Endometrial microvascular endothelial cells (primary cell): ENCODE measurements around the gene STK17A. TPM values are rescaled to one million over a fixed set of nuclear protein-coding genes. Genes with fewer than 3 reads are reported as not detected.
"Not testable (repeated sequence)": the region's sequence is repeated elsewhere in the genome, so short reads cannot be mapped to it uniquely, and the experiment has no call there.

Experiments
- in situ Hi-C: cut with HindIII; loops from 2 replicates; pipeline ENCODE4 v1.10.0; 2017; ENCODE audit warnings: low sequenced_read_pairs, low pct_unique_long_range_greater_than_20kb; ENCODE audit errors: inconsistent ontology term
- total RNA-seq: library from RNA; depleted of rRNA; stranded (reverse); fragments of >200 nt; gene quantifications from one replicate; pipeline ENCODE4 v1.2.3, GENCODE V29; 2015; ENCODE audit errors: inconsistent ontology term

The STK17A gene
- total RNA-seq, 1 donor from 2014 or later, result 56.6 TPM

DNA sequence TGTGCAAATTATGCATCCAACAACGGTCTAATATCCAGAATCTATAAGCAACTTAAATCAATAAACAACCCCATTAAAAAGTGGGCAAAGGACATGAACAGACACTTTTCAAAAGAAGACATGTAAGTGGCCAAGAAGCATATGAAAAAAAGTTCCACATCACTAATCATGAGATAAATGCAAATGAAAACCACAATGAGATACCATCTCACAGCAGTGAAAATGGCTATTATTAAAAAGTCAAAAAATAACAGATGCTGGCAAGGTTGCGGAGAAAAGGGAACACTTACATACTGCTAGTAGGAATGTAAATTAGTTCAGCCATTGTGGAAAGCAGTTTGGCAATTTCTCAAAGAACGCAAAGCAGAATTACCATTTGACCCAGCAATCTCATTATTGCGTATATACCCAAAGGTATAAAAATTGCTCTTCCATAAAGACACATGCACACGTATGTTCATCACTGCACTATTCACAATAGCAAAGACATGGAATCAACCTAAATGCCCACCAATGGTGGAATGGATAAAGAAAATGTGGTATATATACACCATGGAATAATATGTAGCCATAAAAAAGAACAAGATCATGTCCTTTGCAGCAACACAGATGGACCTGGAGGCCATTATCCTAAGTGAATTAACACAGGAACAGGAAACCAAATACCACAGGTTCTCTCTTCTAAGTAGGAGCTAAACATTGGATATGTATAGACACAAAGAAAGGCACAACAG is 90.5 kb downstream of the STK17A start:
- in situ Hi-C loops, result not testable (repeated sequence)

DNA sequence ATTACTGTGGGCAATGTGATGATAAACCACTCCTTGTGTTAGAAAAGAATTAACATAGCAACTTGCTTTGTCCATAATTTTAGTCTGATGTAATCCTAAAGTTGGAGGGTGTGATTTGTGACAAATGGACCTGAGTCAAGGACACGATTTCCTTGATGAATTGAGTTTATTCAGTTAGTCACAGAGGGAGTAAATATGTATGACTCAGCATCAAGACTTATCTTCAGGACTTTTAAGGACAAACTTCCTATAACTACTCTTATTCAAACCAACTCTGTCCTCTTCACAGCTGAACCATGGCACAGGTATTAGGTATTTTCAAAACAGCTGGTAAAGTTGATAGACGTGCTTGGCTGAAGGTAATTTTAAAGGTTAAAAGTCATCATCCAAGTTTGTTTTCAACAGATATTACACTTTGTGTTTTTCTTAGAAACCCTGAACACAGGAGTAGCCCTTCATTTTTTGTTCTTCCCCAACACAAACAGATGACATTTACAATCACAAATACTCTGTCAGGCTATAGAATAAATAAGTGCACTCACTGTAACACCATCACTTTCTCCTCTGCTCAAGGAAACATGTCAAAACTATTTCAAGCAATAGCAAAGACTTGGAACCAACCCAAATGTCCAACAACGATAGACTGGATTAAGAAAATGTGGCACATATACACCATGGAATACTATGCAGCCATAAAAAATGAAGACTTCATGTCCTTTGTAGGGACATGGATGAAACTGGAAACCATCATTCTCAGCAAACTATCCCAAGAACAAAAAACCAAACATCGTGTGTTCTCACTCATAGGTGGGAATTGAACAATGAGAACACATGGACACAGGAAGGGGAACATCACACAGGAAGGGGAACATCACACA is 91.9 kb downstream of the STK17A start:
- in situ Hi-C loops, result no loop called here

Other genes starting within 250 kb of the STK17A start
- 50.4 TPM for gene COA1, start 146.4 kb downstream of the STK17A start, total RNA-seq
- 64.0 TPM for gene BLVRA, start 175.6 kb downstream of the STK17A start, total RNA-seq